ENCODE measurements around the gene PCDH8. TPM values are rescaled to one million over a fixed set of nuclear protein-coding genes. Genes with fewer than 3 reads are reported as not detected.

Gene PCDH8
- total RNA-seq, 4 donors from 2014 or later: not detected

DNA sequence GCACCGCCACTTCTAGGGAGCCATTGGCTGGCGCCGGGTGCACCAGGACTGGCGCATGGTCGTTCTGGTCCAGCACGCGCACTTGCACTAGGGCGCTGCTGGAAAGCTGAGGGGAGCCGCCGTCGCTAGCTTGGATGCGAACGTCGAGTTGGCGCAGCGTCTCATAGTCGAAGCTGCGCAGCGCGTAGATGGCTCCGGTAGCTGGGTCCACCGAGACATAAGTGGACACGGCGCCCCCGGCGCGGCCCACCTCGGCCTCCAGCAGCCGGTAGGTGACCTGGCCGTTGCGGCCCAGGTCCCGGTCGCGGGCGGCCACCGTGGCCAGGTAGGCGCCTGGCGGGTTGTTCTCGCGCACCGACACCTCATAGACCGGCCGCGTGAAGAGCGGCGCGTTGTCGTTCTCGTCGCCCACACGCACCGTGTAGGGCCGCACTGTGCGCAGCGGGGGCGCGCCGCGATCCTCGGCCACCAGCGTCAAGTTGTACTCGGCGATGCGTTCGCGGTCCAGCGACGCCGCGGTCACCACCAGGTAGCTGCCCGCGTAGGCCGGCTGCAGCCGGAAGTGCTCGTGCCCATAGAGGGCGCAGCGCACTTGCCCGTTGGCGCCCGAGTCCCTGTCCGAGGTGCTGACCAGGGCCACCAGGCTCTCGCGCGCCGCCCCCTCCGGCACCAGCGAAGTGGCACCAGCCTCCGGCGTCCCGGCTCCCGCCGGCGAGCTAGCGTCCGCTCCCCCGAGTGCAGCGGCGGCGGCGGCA, 1.7 kb downstream of the PCDH8 start:
- DNase-seq: peak in 2 of 3 donors; percentile 62 to 73
- TF ChIP-seq CTCF (IDR thresholded peaks at IDR 0.05) (peak in 3 of 6 experiments; percentile 32 to 43 (median 38)), POLR2A (IDR thresholded peaks at IDR 0.05) (no peak)
- Histone ChIP-seq H3K4me1 (peaks cover 0 to 23% (median 8%) of the 10 kb centered on the region in 4 donors), H3K9me3 (peaks cover 0 to 14% (median 0%) of the 10 kb centered on the region in 4 donors), H3K27me3 (peaks cover 0 to 50% of the 10 kb centered on the region in 2 donors), H3K27ac (no peak overlapping the region), H3K36me3 (no peaks in the 10 kb centered on the region), H3K4me3 (peak overlapping the region in 1 of 4 donors; percentile 21)

GRCh38 chr13:52845766-52846566, 2.5 kb downstream of the PCDH8 start:
- H3K36me3 ChIP-seq: no peaks in the 10 kb centered on the region
- H3K27me3 ChIP-seq: peaks cover 0 to 50% of the 10 kb centered on the region in 2 donors
- DNase-seq: peak in 2 of 3 donors; percentile 54 to 66
- H3K4me3 ChIP-seq: peak overlapping the region in 2 of 4 donors; percentile 16 to 31
- no peak overlapping the region for H3K27ac ChIP-seq
- H3K4me1 ChIP-seq: peaks cover 0 to 23% (median 4%) of the 10 kb centered on the region in 4 donors
- TF ChIP-seq POLR2A (IDR thresholded peaks at IDR 0.05): no peak
- TF ChIP-seq CTCF (IDR thresholded peaks at IDR 0.05): peak in 3 of 6 experiments; percentile 34 to 46 (median 34)
- H3K9me3 ChIP-seq: peaks cover 0 to 14% (median 0%) of the 10 kb centered on the region in 4 donors

GRCh38 chr13:52845334-52845761, 3.1 kb downstream of the PCDH8 start:
- Histone ChIP-seq H3K4me3 (no peak overlapping the region), H3K9me3 (peaks cover 0 to 14% (median 0%) of the 10 kb centered on the region in 4 donors), H3K27me3 (peaks cover 0 to 50% of the 10 kb centered on the region in 2 donors), H3K27ac (no peak overlapping the region), H3K4me1 (peaks cover 0 to 23% (median under 1%) of the 10 kb centered on the region in 4 donors), H3K36me3 (no peaks in the 10 kb centered on the region)
- no peak for TF ChIP-seq CTCF (IDR thresholded peaks at IDR 0.05)
- no peak for TF ChIP-seq POLR2A (IDR thresholded peaks at IDR 0.05)
- no peak for DNase-seq

GRCh38 chr13:52844836-52845235, 3.6 kb downstream of the PCDH8 start:
- Histone ChIP-seq H3K27me3 (peaks cover 0 to 50% of the 10 kb centered on the region in 2 donors), H3K27ac (no peak overlapping the region), H3K36me3 (no peaks in the 10 kb centered on the region), H3K4me1 (peaks cover 0 to 23% (median 0%) of the 10 kb centered on the region in 4 donors), H3K4me3 (no peak overlapping the region), H3K9me3 (peaks cover 0 to 14% (median 0%) of the 10 kb centered on the region in 4 donors)
- DNase-seq: no peak
- TF ChIP-seq POLR2A (IDR thresholded peaks at IDR 0.05): no peak
- no peak for TF ChIP-seq CTCF (IDR thresholded peaks at IDR 0.05)

- no peak for DNase-seq
- H3K27me3 ChIP-seq: peaks cover 0 to 28% of the 10 kb centered on the region in 2 donors
These were observed 6.0 kb downstream of the PCDH8 start for GRCh38 chr13:52842441-52842840.

More at GRCh38 chr13:52842441-52842840, 6.0 kb downstream of the PCDH8 start:
- Histone ChIP-seq H3K4me3 (no peak overlapping the region), H3K36me3 (no peaks in the 10 kb centered on the region), H3K9me3 (peaks cover 0 to 9% (median 0%) of the 10 kb centered on the region in 4 donors), H3K4me1 (peaks cover 0 to 20% (median 0%) of the 10 kb centered on the region in 4 donors), H3K27ac (no peak overlapping the region)
- TF ChIP-seq POLR2A (IDR thresholded peaks at IDR 0.05): no peak
- no peak for TF ChIP-seq CTCF (IDR thresholded peaks at IDR 0.05)
